Nephron (organoid): ENCODE results near the gene BTBD9.

ENCODE experiments used
- H3K27ac Mint-ChIP-seq, 3 experiments: 2 replicates each; pipeline ENCODE4 v1.8.0; 2020; ENCODE audit warnings: mixed read lengths in 3 of 3, mild to moderate bottlenecking in 2 of 3, moderate library complexity in 1 of 3
- H3K27me3 Mint-ChIP-seq: 2 replicates; pipeline ENCODE4 v1.8.0; 2021; ENCODE audit warnings: low read depth, mild to moderate bottlenecking, moderate library complexity, mixed read lengths
- H3K36me3 Mint-ChIP-seq: 2 replicates; pipeline ENCODE4 v1.8.0; 2020; ENCODE audit warnings: low read depth, mixed read lengths
- H3K4me1 Mint-ChIP-seq: 2 replicates; pipeline ENCODE4 v1.8.0; 2020; ENCODE audit warnings: mixed read lengths
- H3K4me3 Mint-ChIP-seq, 3 experiments: 2 replicates each; pipeline ENCODE4 v1.8.0; 2020; ENCODE audit warnings: mild to moderate bottlenecking in 3 of 3, mixed read lengths in 3 of 3, moderate library complexity in 2 of 3
- H3K9me3 Mint-ChIP-seq: 2 replicates; pipeline ENCODE4 v1.8.0; 2020; ENCODE audit warnings: mixed read lengths
- TF ChIP-seq, protein P1 (sequence below), 3 experiments: fragments of 200-600 bp; sonication (generic); IDR thresholded peaks; one replicate each; pipeline ENCODE4 v1.5.0; 2021; ENCODE audit warnings: antibody characterized with exemption in 3 of 3; ENCODE audit not compliant: unreplicated experiment in 3 of 3

BTBD9 gene

DNA sequence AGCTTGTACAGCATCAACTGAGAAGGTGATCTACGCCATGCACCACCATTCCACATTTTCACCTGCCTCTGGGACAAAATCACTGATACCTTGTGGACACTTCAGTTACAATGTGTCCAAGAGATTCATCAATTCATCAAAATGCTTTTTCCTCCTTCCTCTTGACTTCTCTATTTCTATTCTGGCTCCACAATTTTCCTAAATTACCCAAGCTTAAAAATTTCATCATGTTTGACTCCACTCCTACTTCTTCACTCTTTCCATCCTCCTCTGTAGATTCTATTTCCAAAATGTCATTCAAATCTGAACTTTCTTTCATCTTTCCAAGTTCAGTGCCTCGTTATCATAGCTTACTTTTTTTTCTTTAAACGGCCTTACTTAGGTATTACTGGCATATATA is 172.2 kb downstream of the BTBD9 start:
- H3K4me3 Mint-ChIP-seq = no peak overlapping the region
- H3K36me3 Mint-ChIP-seq = peaks cover 4% of the 10 kb centered on the region
- peaks cover 3% of the 10 kb centered on the region for H3K9me3 Mint-ChIP-seq
- no peaks in the 10 kb centered on the region for H3K4me1 Mint-ChIP-seq
- H3K27ac Mint-ChIP-seq = no peak overlapping the region
- TF ChIP-seq, protein P1, sequence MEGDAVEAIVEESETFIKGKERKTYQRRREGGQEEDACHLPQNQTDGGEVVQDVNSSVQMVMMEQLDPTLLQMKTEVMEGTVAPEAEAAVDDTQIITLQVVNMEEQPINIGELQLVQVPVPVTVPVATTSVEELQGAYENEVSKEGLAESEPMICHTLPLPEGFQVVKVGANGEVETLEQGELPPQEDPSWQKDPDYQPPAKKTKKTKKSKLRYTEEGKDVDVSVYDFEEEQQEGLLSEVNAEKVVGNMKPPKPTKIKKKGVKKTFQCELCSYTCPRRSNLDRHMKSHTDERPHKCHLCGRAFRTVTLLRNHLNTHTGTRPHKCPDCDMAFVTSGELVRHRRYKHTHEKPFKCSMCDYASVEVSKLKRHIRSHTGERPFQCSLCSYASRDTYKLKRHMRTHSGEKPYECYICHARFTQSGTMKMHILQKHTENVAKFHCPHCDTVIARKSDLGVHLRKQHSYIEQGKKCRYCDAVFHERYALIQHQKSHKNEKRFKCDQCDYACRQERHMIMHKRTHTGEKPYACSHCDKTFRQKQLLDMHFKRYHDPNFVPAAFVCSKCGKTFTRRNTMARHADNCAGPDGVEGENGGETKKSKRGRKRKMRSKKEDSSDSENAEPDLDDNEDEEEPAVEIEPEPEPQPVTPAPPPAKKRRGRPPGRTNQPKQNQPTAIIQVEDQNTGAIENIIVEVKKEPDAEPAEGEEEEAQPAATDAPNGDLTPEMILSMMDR (IDR thresholded peaks at IDR 0.05; ENCODE audit: unreplicated experiment in 3 of 3) = no peak
- peaks cover 3% of the 10 kb centered on the region for H3K27me3 Mint-ChIP-seq

DNA sequence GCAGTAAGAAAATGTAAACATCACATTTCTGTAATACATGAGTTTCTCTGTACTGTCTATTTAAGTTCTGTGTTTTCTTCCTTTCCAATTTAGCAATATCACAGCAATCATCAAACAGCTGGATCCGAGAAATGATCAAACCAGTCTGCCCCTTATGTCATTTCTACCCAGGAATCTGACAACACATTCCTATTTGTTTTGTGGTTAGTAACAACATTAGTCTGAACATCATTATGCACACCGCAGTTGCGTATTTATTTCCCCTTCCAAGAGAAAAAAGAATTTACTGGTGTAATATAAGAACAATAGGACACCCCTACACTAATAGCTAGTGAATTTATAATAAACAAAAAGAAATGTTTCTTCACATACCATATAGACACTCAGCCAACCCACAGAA is 179.5 kb downstream of the BTBD9 start:
- Mint-ChIP-seq H3K27ac (no peak overlapping the region), H3K4me1 (no peaks in the 10 kb centered on the region), H3K27me3 (peaks cover 4% of the 10 kb centered on the region), H3K9me3 (peaks cover 3% of the 10 kb centered on the region), H3K36me3 (peaks cover 4% of the 10 kb centered on the region), H3K4me3 (no peak overlapping the region)
- TF ChIP-seq, protein P1 (IDR thresholded peaks at IDR 0.05; ENCODE audit: unreplicated experiment in 3 of 3) = no peak

DNA sequence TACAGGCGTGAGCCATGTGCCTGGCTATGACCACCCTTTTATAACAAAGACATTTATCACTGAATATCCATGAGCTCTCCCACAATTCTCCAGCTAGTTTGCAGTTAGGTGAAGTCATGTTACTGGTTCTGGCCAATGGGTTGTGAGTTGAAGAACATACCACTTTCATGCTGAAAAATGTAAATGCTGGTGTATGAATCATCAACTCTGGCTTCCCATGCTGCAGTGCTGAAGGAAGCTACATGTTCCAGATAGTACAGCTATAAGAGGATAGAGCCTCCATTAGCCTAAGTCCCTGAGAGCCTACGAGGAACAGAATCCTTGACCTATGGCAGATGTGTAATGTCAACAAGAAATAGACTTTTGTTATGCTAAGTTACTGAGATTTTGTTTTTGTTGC is 180.4 kb downstream of the BTBD9 start:
- TF ChIP-seq, protein P1 (IDR thresholded peaks at IDR 0.05; ENCODE audit: unreplicated experiment in 3 of 3) = no peak

DNA sequence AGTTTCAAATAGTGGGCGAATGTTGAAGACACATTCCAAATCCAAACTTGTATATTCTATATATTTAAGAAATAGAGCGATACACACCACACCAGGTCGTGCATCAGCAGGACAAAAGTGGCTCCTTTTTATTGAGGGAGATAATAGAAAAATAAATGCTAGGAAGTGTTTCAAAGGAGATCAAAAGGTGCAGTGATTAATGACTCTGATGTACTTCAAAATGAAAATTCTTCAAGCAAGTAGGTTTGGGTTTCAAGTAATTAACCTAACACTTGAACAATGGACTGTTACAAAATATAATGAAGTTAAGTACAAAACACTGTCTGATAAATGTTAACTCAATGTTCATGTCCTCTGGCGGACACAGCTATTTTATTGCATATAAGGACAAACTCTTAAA is 185.9 kb downstream of the BTBD9 start:
- H3K4me3 Mint-ChIP-seq = no peak overlapping the region
- H3K27ac Mint-ChIP-seq = no peak overlapping the region
- H3K4me1 Mint-ChIP-seq = no peaks in the 10 kb centered on the region
- peaks cover 11% of the 10 kb centered on the region for H3K9me3 Mint-ChIP-seq
- TF ChIP-seq, protein P1 (IDR thresholded peaks at IDR 0.05; ENCODE audit: unreplicated experiment in 3 of 3) = no peak
- H3K27me3 Mint-ChIP-seq = no peaks in the 10 kb centered on the region
- H3K36me3 Mint-ChIP-seq = peaks cover 5% of the 10 kb centered on the region

More for the DNA sequence above, 180.4 kb downstream of the BTBD9 start:
- no peak overlapping the region for H3K4me3 Mint-ChIP-seq
- H3K9me3 Mint-ChIP-seq = peaks cover 3% of the 10 kb centered on the region
- no peaks in the 10 kb centered on the region for H3K4me1 Mint-ChIP-seq
- peaks cover 4% of the 10 kb centered on the region for H3K36me3 Mint-ChIP-seq
- peaks cover 4% of the 10 kb centered on the region for H3K27me3 Mint-ChIP-seq
- H3K27ac Mint-ChIP-seq = no peak overlapping the region

DNA sequence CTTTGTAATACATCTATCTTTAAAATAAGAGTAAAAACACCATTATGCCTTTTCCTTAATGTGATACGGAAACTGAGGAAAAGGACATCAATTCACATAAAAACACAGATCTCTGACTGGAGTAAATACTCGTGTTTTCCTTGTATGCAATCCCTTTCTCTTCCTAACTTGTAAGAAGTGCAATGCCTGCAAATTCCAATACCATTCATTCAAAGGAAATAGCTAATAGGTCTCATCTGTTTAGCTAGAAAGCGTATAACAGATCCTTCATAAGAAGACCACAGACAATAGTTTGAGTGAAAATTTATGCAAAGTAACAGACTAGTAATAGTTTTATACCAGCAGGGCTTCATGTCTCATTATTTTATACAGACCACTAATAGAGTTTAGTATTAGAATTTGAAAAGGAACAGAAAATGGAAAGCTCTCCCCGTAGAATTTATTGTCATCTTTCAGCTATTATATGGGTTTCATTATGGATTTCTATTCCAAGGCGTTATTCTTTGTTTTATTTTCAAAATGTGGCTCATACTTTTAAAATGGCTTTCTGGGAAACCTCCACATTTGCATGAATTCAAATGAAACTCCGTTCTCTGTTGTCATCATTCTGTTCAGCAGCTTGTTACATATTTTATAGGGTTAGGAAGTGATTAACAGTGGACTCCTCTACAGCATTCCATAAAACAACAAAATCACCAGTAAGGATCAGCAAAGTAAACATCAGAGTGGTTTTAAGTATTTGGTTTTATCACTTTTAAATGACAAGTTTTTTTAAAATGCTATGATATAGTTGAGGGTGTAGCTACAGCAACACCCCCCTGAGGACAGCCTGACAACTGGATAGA is 186.7 kb downstream of the BTBD9 start:
- no peaks in the 10 kb centered on the region for H3K4me1 Mint-ChIP-seq
- TF ChIP-seq, protein P1 (IDR thresholded peaks at IDR 0.05; ENCODE audit: unreplicated experiment in 3 of 3) = no peak
- no peak overlapping the region for H3K4me3 Mint-ChIP-seq
- no peaks in the 10 kb centered on the region for H3K27me3 Mint-ChIP-seq
- H3K36me3 Mint-ChIP-seq = peaks cover 6% of the 10 kb centered on the region
- no peak overlapping the region for H3K27ac Mint-ChIP-seq
- H3K9me3 Mint-ChIP-seq = peaks cover 14% of the 10 kb centered on the region

DNA sequence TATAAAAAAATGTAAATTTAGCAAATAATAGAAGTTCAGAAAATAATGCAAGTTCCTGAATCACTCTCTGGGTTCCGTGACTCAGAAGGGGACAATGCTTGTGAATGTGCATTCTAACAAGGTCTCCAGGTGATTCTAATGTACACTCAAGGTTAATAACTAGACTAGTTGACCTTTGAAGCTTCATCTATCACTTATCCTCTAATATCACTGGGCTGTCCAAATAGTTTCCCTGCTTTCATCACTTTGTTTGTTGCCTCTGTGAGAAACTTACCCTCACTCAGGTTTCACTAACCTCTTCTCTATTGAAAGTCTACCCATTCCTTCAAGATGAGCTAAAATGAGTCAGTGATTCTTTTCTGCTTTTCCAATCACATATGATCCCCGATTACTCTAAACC is 189.0 kb downstream of the BTBD9 start:
- H3K36me3 Mint-ChIP-seq = peaks cover 6% of the 10 kb centered on the region
- no peak overlapping the region for H3K4me3 Mint-ChIP-seq
- TF ChIP-seq, protein P1 (IDR thresholded peaks at IDR 0.05; ENCODE audit: unreplicated experiment in 3 of 3) = no peak
- H3K4me1 Mint-ChIP-seq = peaks cover 4% of the 10 kb centered on the region
- no peaks in the 10 kb centered on the region for H3K27me3 Mint-ChIP-seq
- H3K27ac Mint-ChIP-seq = no peak overlapping the region
- H3K9me3 Mint-ChIP-seq = peaks cover 14% of the 10 kb centered on the region
